Suprapubic skin (tissue), 3 donors: ENCODE results near the gene VPS33B.

Experiments used
- POLR2A ChIP-seq, 2 donors: fragments of 450-650 bp; IDR thresholded peaks; one replicate each; pipeline ENCODE4 v1.6.1; 2017; ENCODE audit warnings: antibody characterized with exemption in 2 of 2, mild to moderate bottlenecking in 2 of 2, moderate library complexity in 2 of 2
- TF ChIP-seq, protein P1 (sequence below), 2 donors: fragments of 200-600 bp in 1 of 2; fragments of 450-650 bp in 1 of 2; sonication (generic) in 1 of 2; IDR thresholded peaks; one replicate each; pipeline ENCODE4 v1.5.1; 2016 to 2019; ENCODE audit warnings: antibody characterized with exemption in 2 of 2, mild to moderate bottlenecking in 1 of 2, moderate library complexity in 1 of 2

DNA sequence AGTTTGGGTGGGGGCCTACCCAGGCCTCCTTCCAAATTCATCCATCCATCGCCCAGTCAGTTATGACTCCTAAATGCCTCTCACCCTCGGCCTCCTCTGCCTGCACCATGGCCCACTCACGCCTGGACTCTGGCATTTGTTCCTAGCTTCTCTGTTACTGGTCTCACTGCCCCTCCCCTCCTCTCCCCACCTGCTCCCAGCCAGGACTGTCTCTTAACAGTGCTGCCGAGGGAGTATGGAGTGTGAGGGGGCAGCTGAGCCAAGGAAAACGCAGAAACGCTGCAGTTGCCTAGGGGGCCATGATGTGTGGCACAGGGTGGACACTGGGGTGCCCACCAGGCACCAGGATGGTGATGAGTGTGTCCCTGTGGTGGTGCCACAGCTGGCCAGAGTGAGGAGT, 64.6 kb downstream of the VPS33B start:
- TF ChIP-seq, protein P1, sequence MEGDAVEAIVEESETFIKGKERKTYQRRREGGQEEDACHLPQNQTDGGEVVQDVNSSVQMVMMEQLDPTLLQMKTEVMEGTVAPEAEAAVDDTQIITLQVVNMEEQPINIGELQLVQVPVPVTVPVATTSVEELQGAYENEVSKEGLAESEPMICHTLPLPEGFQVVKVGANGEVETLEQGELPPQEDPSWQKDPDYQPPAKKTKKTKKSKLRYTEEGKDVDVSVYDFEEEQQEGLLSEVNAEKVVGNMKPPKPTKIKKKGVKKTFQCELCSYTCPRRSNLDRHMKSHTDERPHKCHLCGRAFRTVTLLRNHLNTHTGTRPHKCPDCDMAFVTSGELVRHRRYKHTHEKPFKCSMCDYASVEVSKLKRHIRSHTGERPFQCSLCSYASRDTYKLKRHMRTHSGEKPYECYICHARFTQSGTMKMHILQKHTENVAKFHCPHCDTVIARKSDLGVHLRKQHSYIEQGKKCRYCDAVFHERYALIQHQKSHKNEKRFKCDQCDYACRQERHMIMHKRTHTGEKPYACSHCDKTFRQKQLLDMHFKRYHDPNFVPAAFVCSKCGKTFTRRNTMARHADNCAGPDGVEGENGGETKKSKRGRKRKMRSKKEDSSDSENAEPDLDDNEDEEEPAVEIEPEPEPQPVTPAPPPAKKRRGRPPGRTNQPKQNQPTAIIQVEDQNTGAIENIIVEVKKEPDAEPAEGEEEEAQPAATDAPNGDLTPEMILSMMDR (IDR thresholded peaks at IDR 0.05): no peak
- TF ChIP-seq POLR2A (IDR thresholded peaks at IDR 0.05): no peak
